Measurements from ENCODE around the gene PDZD2.

The PDZD2 gene

DNA sequence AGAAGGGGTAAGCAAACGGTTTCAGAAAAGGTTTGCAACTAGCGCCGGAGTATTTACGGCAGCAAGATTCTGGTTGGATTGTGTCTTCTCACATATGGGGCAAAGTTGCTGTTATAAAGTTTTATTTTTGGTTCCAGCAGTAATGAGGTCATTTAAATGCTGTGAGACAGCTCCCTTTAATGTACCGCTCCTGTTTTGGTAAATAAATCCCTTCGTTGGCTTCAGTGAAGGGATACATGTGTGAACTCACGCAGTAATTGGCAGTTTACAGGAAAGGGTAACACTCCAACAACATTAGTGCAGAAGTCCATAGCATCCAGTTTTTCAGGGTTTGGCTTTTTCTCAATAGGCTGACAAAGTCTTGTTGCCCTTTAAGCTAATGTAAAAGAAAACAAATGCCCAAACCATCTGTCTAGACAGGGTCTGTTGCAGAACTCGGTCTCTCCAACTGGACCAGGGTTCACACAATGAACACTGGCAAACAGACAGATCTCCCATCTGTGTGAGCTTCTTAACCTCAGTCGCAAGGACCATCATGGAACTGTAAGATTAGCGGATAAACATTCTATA lies 351.2 kb downstream of the PDZD2 start:
- no peak overlapping the region for H2AFZ ChIP-seq (ENCODE audit: low read length)
- no peak for DNase-seq
- TF ChIP-seq, protein P1, sequence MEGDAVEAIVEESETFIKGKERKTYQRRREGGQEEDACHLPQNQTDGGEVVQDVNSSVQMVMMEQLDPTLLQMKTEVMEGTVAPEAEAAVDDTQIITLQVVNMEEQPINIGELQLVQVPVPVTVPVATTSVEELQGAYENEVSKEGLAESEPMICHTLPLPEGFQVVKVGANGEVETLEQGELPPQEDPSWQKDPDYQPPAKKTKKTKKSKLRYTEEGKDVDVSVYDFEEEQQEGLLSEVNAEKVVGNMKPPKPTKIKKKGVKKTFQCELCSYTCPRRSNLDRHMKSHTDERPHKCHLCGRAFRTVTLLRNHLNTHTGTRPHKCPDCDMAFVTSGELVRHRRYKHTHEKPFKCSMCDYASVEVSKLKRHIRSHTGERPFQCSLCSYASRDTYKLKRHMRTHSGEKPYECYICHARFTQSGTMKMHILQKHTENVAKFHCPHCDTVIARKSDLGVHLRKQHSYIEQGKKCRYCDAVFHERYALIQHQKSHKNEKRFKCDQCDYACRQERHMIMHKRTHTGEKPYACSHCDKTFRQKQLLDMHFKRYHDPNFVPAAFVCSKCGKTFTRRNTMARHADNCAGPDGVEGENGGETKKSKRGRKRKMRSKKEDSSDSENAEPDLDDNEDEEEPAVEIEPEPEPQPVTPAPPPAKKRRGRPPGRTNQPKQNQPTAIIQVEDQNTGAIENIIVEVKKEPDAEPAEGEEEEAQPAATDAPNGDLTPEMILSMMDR (IDR thresholded peaks at IDR 0.05; ENCODE audit: low read length) = no peak
- TF ChIP-seq EZH2phosphoT487 (IDR thresholded peaks at IDR 0.05; ENCODE audit: low read length) (no peak), EZH2 (optimal IDR thresholded peaks at IDR 0.05; ENCODE audit: low read depth, low read length) (no peak)

DNA sequence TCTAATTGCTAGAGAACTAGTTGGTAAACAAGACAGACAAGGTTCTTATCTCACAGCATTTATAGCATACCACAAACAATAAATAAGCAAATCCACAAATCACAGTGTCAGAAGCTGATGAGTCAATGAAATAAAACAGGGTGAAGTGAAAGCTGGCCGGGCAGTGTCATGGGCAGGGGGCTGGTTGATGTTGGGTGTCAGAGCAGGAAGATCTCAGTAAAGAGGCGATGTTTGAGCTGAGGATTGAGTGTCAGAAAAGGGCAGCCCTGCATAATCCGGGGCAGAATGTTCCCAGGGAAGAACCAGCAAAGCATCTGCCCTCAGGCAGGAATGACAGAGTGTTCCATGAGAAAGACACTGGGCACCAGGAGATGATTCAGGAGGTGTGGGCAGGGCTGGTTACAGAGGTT lies 351.8 kb downstream of the PDZD2 start:
- H3K27me3 ChIP-seq (replicated peaks; ENCODE audit: insufficient read depth, low read length) = no peaks in the 10 kb centered on the region
- H3K9me3 ChIP-seq (replicated peaks; ENCODE audit: insufficient read depth, low read length) = no peaks in the 10 kb centered on the region
- H3K4me3 ChIP-seq (ENCODE audit: low read length) = no peak overlapping the region
- H3K4me2 ChIP-seq (ENCODE audit: low read depth, low read length) = no peak overlapping the region
- no peak overlapping the region for H3K9ac ChIP-seq (ENCODE audit: low read length)
- no peaks in the 10 kb centered on the region for H4K20me1 ChIP-seq (ENCODE audit: insufficient read depth, low read length)
- H3K27ac ChIP-seq (ENCODE audit: low read length) = no peak overlapping the region
- H3K4me1 ChIP-seq (ENCODE audit: low read length) = no peaks in the 10 kb centered on the region
- no peak for TF ChIP-seq EZH2phosphoT487 (IDR thresholded peaks at IDR 0.05; ENCODE audit: low read length)
- H3K9me2 ChIP-seq (replicated peaks; ENCODE audit: insufficient read depth, low read length) = no peaks in the 10 kb centered on the region
- no peaks in the 10 kb centered on the region for H3F3A ChIP-seq (ENCODE audit: insufficient read depth, low read length)
- H3K79me2 ChIP-seq (ENCODE audit: low read length) = no peaks in the 10 kb centered on the region
- no peak for DNase-seq
- no peaks in the 10 kb centered on the region for H3K36me3 ChIP-seq (replicated peaks; ENCODE audit: insufficient read depth, low read length)
- H2AFZ ChIP-seq (ENCODE audit: low read length) = no peak overlapping the region

More for the DNA sequence above, 351.2 kb downstream of the PDZD2 start:
- Histone ChIP-seq H3K9me2 (replicated peaks; ENCODE audit: insufficient read depth, low read length) (no peaks in the 10 kb centered on the region), H3K36me3 (replicated peaks; ENCODE audit: insufficient read depth, low read length) (no peaks in the 10 kb centered on the region), H3K4me2 (ENCODE audit: low read depth, low read length) (no peak overlapping the region), H3K9ac (ENCODE audit: low read length) (no peak overlapping the region), H3K27ac (ENCODE audit: low read length) (no peak overlapping the region), H3K9me3 (replicated peaks; ENCODE audit: insufficient read depth, low read length) (no peaks in the 10 kb centered on the region), H3K4me3 (ENCODE audit: low read length) (no peak overlapping the region), H3K27me3 (replicated peaks; ENCODE audit: insufficient read depth, low read length) (no peaks in the 10 kb centered on the region), H3K79me2 (ENCODE audit: low read length) (no peaks in the 10 kb centered on the region), H3K4me1 (ENCODE audit: low read length) (no peaks in the 10 kb centered on the region), H4K20me1 (ENCODE audit: insufficient read depth, low read length) (no peaks in the 10 kb centered on the region), H3F3A (ENCODE audit: insufficient read depth, low read length) (no peaks in the 10 kb centered on the region)

DNA sequence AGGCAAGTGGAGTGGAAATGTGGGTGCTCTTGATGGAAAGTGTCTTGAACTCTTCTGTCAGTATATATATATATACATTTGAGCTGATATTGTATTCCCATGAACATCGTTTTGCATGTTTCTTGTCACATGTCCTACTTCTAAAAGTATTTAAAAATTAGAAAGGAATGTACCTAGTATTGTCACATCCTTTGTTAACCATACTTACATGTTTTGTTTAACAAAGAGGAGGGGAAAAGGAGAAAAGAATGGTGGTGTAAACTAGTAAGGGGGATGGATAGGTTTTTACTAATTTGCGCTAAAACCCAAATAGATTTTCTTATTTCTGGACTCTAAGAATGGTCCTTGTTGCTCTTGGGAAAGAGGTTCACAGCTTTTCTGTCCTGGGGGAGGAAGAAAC lies 353.4 kb downstream of the PDZD2 start:
- H3K27me3 ChIP-seq (replicated peaks; ENCODE audit: insufficient read depth, low read length) = no peaks in the 10 kb centered on the region
- no peak overlapping the region for H3K4me2 ChIP-seq (ENCODE audit: low read depth, low read length)
- no peaks in the 10 kb centered on the region for H3F3A ChIP-seq (ENCODE audit: insufficient read depth, low read length)
- H3K36me3 ChIP-seq (replicated peaks; ENCODE audit: insufficient read depth, low read length) = no peaks in the 10 kb centered on the region
- DNase-seq = no peak
- no peak overlapping the region for H3K27ac ChIP-seq (ENCODE audit: low read length)
- TF ChIP-seq EZH2phosphoT487 (IDR thresholded peaks at IDR 0.05; ENCODE audit: low read length) (no peak), EZH2 (optimal IDR thresholded peaks at IDR 0.05; ENCODE audit: low read depth, low read length) (no peak)
- TF ChIP-seq, protein P1 (IDR thresholded peaks at IDR 0.05; ENCODE audit: low read length) = no peak
- no peaks in the 10 kb centered on the region for H3K79me2 ChIP-seq (ENCODE audit: low read length)
- H4K20me1 ChIP-seq (ENCODE audit: insufficient read depth, low read length) = no peaks in the 10 kb centered on the region
- H3K4me1 ChIP-seq (ENCODE audit: low read length) = no peaks in the 10 kb centered on the region
- H2AFZ ChIP-seq (ENCODE audit: low read length) = no peak overlapping the region
- H3K9me3 ChIP-seq (replicated peaks; ENCODE audit: insufficient read depth, low read length) = no peaks in the 10 kb centered on the region
- H3K9ac ChIP-seq (ENCODE audit: low read length) = no peak overlapping the region
- no peaks in the 10 kb centered on the region for H3K9me2 ChIP-seq (replicated peaks; ENCODE audit: insufficient read depth, low read length)
- H3K4me3 ChIP-seq (ENCODE audit: low read length) = no peak overlapping the region

DNA sequence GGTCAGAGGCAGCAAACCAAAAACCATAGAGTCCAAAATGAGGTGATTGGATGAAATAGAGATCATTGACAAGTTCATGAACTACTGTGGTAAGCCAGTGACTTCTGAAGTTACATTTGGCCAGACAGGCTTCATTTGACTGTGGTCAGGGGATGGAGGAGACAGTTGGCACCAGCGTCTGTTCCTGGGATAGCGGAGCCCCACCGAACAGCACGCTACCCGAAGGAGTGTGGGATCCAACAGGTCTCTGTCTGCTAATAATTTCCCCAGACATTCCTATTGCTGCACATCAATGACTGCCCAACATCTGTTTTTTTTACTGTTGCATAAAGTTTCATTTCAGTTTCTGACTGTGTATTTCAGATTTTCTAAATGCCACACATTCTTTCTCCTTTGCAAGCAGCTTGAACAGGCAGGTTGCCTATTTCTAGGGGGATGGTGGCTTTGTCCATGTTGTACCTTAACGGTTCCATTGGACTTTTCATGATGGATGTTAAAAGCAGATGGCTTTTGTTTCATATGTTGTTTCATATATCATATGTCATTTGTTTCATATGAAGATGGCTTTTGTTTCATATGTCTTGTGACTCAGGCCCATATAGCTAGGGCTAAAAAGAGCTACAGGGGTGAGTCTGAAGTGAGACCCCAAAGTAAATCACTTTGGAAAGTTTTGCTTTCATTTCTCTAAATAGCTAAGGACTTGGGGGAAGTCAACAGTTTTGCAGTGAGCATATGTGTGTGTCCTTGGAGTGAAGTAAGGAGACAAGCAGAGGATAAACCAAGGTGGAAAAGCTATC lies 354.4 kb downstream of the PDZD2 start:
- H3K9me2 ChIP-seq (replicated peaks; ENCODE audit: insufficient read depth, low read length) = no peaks in the 10 kb centered on the region
- H3K27ac ChIP-seq (ENCODE audit: low read length) = no peak overlapping the region
- H4K20me1 ChIP-seq (ENCODE audit: insufficient read depth, low read length) = no peaks in the 10 kb centered on the region
- no peak overlapping the region for H2AFZ ChIP-seq (ENCODE audit: low read length)
- TF ChIP-seq, protein P1 (IDR thresholded peaks at IDR 0.05; ENCODE audit: low read length) = no peak
- TF ChIP-seq EZH2phosphoT487 (IDR thresholded peaks at IDR 0.05; ENCODE audit: low read length) (no peak), EZH2 (optimal IDR thresholded peaks at IDR 0.05; ENCODE audit: low read depth, low read length) (no peak)
- no peak for DNase-seq
- no peaks in the 10 kb centered on the region for H3K27me3 ChIP-seq (replicated peaks; ENCODE audit: insufficient read depth, low read length)
- H3K36me3 ChIP-seq (replicated peaks; ENCODE audit: insufficient read depth, low read length) = no peaks in the 10 kb centered on the region
- peak overlapping the region; percentile 9; the same call in 1 of the 2 replicates for H3K4me2 ChIP-seq (ENCODE audit: low read depth, low read length)
- no peaks in the 10 kb centered on the region for H3K79me2 ChIP-seq (ENCODE audit: low read length)
- no peak overlapping the region for H3K4me3 ChIP-seq (ENCODE audit: low read length)
- no peaks in the 10 kb centered on the region for H3F3A ChIP-seq (ENCODE audit: insufficient read depth, low read length)
- H3K9ac ChIP-seq (ENCODE audit: low read length) = no peak overlapping the region
- no peaks in the 10 kb centered on the region for H3K9me3 ChIP-seq (replicated peaks; ENCODE audit: insufficient read depth, low read length)
- H3K4me1 ChIP-seq (ENCODE audit: low read length) = no peaks in the 10 kb centered on the region

Data from MM.1S (cell line).